HG02981 (cell line): ENCODE measurements around the gene CLIC3.
"Not testable (repeated sequence)": the region's sequence is repeated elsewhere in the genome, so short reads cannot be mapped to it uniquely, and the experiment has no call there.

Source experiments
- ATAC-seq: cut with Tn5 transposase; IDR thresholded peaks from one replicate; pipeline ENCODE4 v1.9.1; 2021; ENCODE audit warnings: mild to moderate bottlenecking, moderate library complexity; ENCODE audit not compliant: unreplicated experiment

Gene CLIC3

GRCh38 chr9:137006116-137007003, 10.0 kb upstream of the CLIC3 start:
- ATAC-seq: no peak

- ATAC-seq: not testable (repeated sequence)
These were observed 7.9 kb upstream of the CLIC3 start for GRCh38 chr9:137004285-137004684.

GRCh38 chr9:137002646-137003041, 6.3 kb upstream of the CLIC3 start:
- ATAC-seq: no peak

DNA sequence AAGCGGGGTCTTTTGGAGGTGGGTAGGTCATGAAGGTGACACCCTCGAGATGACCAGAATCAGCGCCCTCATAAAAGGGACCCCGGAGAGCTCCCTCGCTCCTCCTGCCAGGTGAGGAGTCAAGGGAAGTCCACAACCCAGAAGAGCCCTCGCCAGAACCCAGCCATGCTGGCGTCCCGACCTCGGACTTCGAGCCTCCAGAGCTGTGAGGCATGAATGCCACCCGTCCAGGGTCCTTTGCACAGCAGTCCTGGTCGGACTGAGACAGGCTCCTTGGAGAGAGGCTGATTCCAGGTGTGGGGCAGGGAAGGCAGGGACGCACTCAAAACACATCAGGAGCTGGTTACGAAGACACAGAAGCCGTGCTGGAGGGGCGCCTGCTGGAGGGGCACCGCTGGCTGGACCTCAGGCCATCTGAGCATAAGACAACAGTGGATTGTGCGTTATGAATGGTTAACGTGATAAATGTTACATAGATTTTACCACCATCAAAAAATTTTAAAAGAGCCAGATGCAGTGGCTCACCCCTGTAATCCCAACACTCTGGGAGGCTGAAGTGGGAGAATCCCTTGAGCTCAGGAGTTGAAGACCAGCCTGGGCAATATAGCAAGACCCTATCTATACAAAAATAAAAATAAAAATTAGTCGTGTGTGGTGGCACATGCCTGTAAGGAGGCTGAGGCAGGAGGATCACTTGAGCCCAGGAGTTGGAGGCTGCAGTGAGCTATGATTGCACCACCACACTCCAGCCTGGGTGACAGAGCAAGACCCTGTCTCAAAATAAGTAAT, 5.7 kb upstream of the CLIC3 start:
- no peak for ATAC-seq

DNA sequence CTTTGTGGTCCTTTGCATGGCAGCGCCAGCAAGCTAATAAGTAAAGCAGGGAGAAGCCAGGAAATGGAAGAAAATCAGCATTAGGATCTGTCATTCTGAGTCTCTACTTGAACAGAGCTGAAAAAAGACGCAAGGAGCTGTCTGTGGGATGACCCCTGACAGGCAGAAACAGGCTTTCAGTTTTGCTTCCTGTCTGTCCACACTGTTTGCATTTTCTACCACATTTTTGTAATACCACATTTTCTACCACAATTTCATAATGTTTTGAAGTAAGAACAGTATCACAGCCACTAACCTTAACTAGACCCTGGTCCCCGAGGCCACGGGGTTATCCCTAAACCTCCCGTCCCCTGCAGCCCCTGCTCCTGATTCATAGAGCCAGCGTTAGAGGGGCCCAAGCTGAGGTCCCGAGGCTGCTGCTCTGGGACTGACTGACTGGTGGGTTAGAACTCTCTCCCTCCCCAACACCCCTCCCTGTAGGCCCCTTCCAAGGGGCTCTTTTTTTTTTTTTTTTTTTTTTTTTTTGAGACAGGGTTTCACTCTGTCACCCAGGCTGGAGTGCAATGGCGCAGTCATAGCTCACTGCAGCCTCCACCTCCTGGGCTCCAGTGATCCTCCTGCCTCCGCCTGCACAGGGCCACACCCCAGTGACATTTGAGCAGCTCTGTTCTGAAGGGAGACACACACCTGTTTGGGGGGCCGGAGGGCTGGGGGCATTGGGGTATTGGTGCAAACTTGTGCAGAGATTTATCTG, 4.0 kb upstream of the CLIC3 start:
- peak; percentile 63 for ATAC-seq

- ATAC-seq: no peak
These were observed 1.5 kb upstream of the CLIC3 start for GRCh38 chr9:136997830-136998234.

DNA sequence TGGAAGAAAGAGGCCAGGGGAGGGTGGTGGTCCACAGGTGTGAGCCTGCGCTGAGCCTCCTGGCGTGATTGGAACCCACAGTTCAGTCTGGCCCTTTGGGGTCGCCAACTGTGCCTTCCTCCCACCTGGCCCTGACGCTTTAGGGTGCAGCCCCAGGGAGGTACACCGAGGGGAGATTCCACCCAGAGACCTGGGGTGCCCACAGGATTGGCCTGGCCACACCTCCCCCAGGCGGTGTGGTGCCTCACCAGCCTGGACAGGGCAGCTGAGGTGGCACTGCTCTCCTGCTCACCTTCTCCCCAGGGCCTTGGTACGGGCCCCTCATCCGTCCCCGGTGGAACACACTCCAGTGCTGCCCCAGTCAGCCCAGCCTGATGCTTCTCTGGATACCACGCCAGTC, 1.0 kb upstream of the CLIC3 start:
- ATAC-seq: no peak

DNA sequence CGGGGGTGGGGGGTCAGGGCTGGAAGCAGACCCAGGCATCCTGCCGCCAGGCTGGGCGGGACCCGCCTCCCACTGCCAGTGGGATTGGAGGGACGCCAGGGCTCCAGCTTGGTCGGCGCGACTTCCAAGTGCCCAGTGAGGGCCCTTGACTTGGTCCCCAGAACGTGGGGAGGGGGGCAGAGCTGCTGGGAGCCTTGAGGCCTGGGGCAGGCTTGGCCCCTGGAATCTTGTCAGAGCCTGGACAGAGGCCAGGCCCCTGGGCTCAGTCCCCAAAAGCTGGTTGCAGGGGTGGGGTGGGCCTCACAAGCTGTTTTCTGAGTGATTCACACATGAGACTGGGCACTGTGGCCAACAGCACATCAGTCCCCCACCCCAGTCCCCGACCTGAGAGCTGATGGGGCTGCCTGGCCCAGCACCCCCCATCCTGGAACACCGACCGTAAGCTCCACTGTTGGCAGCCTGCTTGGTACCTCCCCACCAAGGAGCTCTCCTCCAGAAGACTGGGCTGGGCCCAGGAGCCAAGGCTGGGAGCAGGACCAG, 526 bp downstream of the CLIC3 start:
- ATAC-seq: no peak

DNA sequence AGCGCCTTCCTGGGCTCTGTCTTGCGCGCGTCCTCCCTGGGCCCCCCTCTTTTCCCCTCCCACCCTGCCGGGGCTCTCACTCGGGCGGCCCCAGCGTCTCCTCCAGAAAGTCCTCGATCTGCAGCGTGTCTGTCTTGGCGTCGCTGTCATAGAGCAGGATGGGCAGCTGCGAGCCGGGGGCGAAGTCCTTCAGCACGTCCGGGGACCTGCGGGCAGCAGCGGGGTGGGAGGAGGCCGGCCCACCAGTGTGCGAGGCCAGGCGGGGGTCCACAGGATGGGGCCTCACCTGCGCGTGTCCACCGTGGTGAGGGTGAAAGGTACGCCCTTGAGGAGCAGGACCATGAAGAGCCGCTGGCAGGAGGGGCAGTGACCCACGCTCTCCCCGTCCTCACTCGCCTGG, 1.0 kb downstream of the CLIC3 start:
- no peak for ATAC-seq

GRCh38 chr9:136994888-136995230, 1.5 kb downstream of the CLIC3 start:
- no peak for ATAC-seq

GRCh38 chr9:136994180-136994887, 2.0 kb downstream of the CLIC3 start:
- ATAC-seq: no peak

DNA sequence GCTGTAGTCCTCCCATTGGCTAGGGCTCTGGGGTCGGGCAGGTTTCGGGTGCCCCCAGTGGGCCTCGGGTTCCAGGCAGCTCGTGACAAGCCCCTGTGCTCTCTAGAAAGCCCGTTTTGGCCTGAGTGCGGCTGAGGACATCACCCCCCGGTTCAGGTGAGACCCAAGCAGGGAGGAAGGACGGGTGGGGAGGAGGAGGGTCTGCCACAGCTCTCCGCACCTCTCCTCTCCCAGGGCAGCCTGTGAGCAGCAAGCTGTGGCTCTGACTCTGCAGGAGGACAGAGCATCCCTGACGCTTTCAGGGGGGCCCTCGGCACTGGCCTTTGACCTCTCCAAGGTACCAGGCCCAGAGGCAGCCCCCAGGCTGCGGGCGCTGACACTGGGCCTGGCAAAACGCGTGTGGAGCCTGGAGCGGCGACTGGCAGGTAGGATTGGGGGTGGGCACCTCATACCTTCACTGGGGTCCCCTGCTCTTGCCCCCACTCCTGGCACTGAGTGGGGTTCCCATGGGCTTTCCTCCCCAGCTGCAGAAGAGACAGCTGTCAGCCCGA, 3.5 kb downstream of the CLIC3 start:
- ATAC-seq: no peak

DNA sequence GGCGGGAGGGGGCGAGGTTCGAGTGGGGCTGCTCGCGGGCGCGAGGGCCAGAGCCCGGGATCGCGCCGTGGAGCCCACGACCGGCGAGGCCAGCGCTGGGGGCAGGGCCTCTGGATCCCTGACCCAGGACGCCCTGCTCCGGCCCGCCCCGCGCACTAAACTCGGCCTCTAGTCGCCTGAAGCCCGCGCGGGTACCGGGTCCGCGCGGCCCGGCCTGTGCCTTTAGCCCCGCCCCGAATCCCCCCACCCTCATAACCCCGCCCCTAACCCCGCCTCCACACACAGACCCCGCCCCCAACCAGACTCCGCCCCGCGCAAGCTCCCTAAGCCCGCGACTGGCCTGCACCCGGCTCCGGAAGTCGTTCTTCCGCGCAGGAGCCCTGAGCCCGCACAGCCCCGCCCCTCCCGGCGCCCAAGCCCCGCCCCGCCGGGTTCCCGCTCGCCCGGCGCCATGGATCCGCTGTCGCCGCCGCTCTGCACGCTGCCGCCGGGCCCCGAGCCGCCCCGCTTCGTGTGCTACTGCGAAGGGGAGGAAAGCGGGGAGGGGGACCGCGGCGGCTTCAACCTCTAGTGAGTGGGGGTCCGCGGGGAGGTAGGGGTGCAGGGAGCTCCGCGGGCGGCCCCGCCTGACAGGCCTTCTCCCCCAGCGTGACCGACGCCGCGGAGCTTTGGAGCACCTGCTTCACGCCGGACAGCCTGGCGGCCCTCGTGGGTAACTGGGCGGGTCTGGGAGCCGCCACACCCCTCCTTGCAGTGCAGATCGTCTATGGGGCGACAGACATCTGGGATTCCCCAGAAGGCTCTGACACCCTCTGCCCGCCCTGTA, 4.2 kb downstream of the CLIC3 start, which contains the start of gene PAXX:
PAXX (plus strand) TSS at position 430 of the 826 bp plus-strand sequence; CDS start at position 452, 22 bp downstream.
- peak; percentile 78 for ATAC-seq

DNA sequence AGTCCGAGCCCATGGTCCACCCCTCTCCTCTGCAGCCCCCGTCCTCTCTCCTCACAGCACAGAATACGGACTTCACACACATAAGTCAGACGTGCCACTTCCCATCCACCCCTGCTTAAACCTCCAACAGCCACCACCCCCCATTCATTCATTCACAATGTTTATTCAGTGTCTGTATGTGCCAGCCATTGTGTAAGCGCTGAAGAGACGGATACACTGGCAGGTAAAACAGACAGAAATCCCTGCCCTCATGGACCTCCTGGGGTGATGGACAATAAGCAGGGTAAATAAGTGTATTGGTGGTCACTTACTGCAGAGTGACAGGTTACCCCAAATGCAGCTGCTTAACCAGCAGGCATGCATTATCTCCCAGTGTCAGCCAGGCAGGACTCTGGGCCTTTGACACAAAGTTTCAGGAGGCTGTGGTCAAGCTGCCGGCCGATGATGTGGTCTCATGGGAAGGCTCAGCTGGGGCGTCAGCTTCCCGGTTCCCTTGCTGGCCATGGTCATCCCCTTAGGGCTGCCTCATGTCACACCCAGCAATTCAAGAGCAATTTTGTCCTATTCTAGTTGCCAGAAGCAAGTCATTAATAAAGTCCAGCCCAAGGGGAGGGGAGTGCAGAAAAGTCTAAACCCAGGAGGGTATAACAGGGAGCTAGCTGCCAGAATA, 6.0 kb downstream of the CLIC3 start:
- ATAC-seq: no peak

DNA sequence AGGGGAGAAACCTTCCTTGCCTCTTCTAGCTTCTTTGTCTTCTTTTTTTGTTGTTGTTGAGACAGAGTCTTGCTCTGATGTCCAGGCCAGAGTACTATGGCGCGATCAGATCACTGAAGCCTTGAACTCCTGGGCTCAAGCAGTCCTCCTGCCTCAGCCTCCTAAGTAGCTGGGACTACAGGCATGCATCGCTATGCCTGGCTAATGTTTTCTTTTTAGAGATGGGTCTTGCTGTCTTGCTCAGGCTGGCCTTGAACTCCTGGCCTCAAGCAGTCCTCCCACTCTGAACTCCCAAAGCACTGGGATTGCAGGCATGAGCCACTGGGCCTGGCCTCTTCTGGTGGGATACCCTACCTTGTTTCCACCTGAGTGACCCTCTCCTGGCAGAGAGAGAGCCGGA, 7.5 kb downstream of the CLIC3 start:
- ATAC-seq: no peak

DNA sequence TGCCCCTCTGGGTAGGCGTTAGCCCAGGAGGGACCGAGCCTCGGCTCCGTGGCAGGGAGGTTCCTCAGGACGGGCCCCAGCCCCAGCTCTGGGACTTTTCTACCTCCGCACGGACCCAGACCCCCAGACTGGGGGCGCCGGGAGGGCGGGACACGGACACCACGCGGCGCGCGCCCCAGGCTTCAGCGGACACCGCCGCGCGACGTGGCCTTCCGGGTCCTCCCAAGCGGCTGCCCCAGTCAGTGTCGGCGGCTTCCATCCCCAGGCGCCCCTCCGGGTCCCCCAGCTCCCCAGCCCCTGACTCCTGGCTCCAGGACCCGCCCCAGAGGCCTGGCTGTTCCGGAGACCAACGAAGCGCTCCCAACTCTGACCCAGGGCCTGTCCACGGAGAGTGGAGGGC, 10.5 kb downstream of the CLIC3 start:
- ATAC-seq: no peak

- ATAC-seq: no peak
These were observed 11.3 kb downstream of the CLIC3 start for GRCh38 chr9:136985027-136985602.

DNA sequence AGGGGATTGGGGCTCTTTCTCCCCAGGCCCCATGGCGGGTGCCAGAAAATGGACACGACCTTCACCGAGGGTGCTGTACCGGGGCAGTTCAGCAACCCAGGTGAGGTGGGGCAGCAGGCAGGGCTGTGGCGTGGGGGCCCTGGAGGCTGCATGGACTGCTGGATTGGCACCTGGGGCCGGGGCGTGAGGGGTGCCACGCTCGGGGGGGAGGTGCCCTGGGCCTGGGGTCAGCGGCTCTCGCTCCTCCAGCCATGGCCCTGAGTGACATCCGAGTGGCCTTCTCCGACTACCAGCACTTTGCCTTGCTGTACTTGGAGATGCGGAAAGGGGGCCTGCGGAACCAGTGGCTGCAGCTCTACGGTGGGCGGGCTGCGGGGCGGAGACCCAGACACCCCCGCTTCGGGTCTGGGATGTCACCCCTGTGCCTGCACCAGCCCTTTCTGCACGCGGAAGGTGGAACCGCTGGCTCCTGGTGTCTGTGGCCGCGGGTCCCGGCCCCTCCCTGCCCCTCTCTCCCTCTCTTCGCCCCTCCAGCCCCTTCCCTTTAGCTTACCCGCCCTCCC, 11.8 kb downstream of the CLIC3 start:
- no peak for ATAC-seq
